ENCODE data around the gene C16orf96. TPM values are rescaled to one million over a fixed set of nuclear protein-coding genes. Genes with fewer than 3 reads are reported as not detected.

The C16orf96 gene
- total and polyA plus RNA-seq, 2 of the 13 experiments (the other 11 are each of a cell fraction or from before 2014, with no cell fraction given): 0.03 TPM; not detected in 1

DNA sequence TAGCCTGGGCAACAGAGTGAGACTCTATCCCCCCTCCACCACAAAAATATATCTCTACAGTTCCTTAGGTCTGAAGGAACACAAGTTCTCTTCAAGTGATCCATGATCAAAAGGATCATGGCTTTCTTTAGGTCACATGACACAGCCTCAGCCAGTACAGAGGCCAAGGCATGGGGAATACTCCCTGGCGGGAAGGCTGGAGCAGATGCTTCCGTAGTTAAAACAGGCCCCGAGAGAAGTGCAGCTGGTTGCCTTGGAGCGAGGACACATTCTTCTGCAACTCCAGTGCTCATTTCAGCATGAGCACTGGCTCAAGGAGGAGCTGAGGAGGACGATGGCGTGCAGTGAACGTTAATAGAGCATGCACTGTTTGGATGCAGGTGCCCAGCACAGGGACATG, 31.1 kb upstream of the C16orf96 start (continued):
- TF ChIP-seq YEATS4 (CRISPR knock-in tag; IDR thresholded peaks at IDR 0.05; ENCODE audit: borderline replicate concordance) (no peak), IKZF4 (CRISPR knock-in tag; IDR thresholded peaks at IDR 0.05; ENCODE audit: borderline replicate concordance, low read depth, not compliant biosample characterization) (no peak), ZNF607 (CRISPR knock-in tag; IDR thresholded peaks at IDR 0.05; ENCODE audit: borderline replicate concordance) (no peak), ZNF432 (CRISPR knock-in tag; IDR thresholded peaks at IDR 0.05; ENCODE audit: borderline replicate concordance) (no peak), MYNN (CRISPR knock-in tag; IDR thresholded peaks at IDR 0.05; ENCODE audit: low read depth) (no peak), FOXM1 (CRISPR knock-in tag; IDR thresholded peaks at IDR 0.05) (no peak)
- TF ChIP-seq, protein P1, sequence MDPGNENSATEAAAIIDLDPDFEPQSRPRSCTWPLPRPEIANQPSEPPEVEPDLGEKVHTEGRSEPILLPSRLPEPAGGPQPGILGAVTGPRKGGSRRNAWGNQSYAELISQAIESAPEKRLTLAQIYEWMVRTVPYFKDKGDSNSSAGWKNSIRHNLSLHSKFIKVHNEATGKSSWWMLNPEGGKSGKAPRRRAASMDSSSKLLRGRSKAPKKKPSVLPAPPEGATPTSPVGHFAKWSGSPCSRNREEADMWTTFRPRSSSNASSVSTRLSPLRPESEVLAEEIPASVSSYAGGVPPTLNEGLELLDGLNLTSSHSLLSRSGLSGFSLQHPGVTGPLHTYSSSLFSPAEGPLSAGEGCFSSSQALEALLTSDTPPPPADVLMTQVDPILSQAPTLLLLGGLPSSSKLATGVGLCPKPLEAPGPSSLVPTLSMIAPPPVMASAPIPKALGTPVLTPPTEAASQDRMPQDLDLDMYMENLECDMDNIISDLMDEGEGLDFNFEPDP (CRISPR knock-in tag; conservative IDR thresholded peaks at IDR 0.05): no peak

DNA sequence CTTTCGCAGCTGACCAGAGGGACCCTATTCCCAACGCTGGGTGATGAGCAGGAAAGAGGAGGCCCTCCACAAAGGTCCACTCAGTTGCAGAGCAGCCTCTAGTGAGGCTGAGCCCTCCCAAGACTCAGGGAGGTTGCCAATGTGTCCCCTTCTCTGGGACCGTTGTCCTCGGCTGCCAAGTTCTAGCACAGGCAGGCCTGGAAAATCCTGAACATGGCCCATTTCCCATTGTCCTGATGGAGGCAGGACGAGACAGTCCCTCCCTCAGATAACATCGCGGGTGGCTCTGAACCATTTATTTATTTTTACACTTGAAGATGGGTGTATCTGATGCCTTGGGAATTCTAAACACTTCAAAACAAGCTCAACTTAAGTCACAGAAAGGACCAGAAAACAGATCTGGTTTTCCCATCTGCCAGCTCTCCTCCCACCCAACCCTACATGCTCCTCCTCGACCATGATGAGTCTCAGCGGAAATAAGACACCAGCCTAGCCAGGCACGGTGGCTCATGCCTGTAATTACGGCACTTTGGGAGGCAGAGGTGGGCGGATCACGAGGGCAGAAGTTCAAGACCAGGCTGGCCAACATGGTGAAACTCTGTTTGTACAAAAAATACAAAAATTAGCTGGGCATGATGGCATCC, 30.4 kb upstream of the C16orf96 start:
- CTCF ChIA-PET (ENCODE audit: low intra/inter-chr PET ratio, low total read pairs): no interaction called here
- POLR2A ChIA-PET: no interaction called here
- Histone ChIP-seq H3K9ac (ENCODE audit: insufficient read depth, low read depth, low read length) (no peak overlapping the region), H3K4me1 (ENCODE audit: insufficient read depth, low read length) (no peaks in the 10 kb centered on the region), H3K9me3 (ENCODE audit: low read length) (no peaks in the 10 kb centered on the region), H3K27me3 (ENCODE audit: control insufficient read depth in 1 of 2, insufficient read depth in 2 of 2, low read length in 2 of 2) (no peaks in the 10 kb centered on the region), H3K4me3 (replicated peaks in 1 of 3; ENCODE audit: insufficient read depth in 1 of 3, low read depth in 2 of 3, low read length in 3 of 3) (no peak overlapping the region), H4K20me1 (ENCODE audit: insufficient read depth, low read length) (peaks cover 21% of the 10 kb centered on the region), H2AFZ (ENCODE audit: low read length) (no peak overlapping the region), H3K36me3 (replicated peaks in 1 of 2; ENCODE audit: control insufficient read depth in 1 of 2, insufficient read depth in 2 of 2, low read length in 2 of 2) (peaks cover 18 to 32% of the 10 kb centered on the region in 2 experiments), H3K4me2 (ENCODE audit: low read depth, low read length) (no peak overlapping the region), H3K27ac (ENCODE audit: extremely low read length, insufficient read depth, low read length) (no peak overlapping the region), H3K79me2 (ENCODE audit: insufficient read depth, low read length) (peaks cover 75% of the 10 kb centered on the region)
- intact Hi-C loops (cut with micrococcal nuclease; ENCODE audit: unreplicated experiment) (no loop called here), in situ Hi-C loops (cut with HindIII; ENCODE audit: extremely low pct_ligation_motif_present, low pct_unique_long_range_greater_than_20kb) (no loop called here)
- DNase-seq (ENCODE audit: low spot score) (no peak), ATAC-seq (no peak), FAIRE-seq (no peak)
- no TSS peak for BruUV-seq (replicated peaks)
- whole genome bisulfite sequencing (ENCODE audit: low lambda C conversion rate): 93% methylated on average over 11 of the region's 13 CpGs
- 0 out of 2 replicates have a peak, but pooled peaks have one; percentile 17 for TF ChIP-seq AKAP8 (CRISPR knock-in tag; IDR thresholded peaks at IDR 0.05)
- TF ChIP-seq JUND (CRISPR knock-in tag; IDR thresholded peaks at IDR 0.05): no peak

Measured in HepG2 (cell line).